Kidney (tissue), 14 donors: ENCODE results near the gene PALLD. TPM values are rescaled to one million over a fixed set of nuclear protein-coding genes. Genes with fewer than 3 reads are reported as not detected.

Source experiments
- DNase-seq, 5 donors: peaks; one replicate each; pipeline ENCODE4 v3.0.0-alpha.2; 2013 to 2020
- FAIRE-seq: peaks from 2 replicates; lab custom pipeline; 2012; peaks lifted over from hg19 to GRCh38; lab: Jason Lieb, UNC
- H3K27ac ChIP-seq, 2 donors: one replicate each; pipeline ENCODE4 v1.7.0; 2013; ENCODE audit warnings: low read depth in 2 of 2, low read length in 2 of 2, inconsistent platforms in 1 of 2
- H3K27me3 ChIP-seq: one replicate; pipeline ENCODE4 v1.7.1; 2013; ENCODE audit warnings: low read length, inconsistent platforms; ENCODE audit not compliant: control insufficient read depth, insufficient read depth
- H3K36me3 ChIP-seq, 3 donors: one replicate each; pipeline versions ENCODE4 v1.7.0 to v1.7.1; 2013; ENCODE audit warnings: low read length in 3 of 3, control low read depth in 1 of 3, inconsistent platforms in 1 of 3; ENCODE audit not compliant: insufficient read depth in 3 of 3, control insufficient read depth in 2 of 3
- H3K4me1 ChIP-seq, 3 donors: one replicate each; pipeline versions ENCODE4 v1.7.0 to v1.7.1; 2013; ENCODE audit warnings: low read length in 3 of 3, inconsistent platforms in 1 of 3, low read depth in 1 of 3; ENCODE audit not compliant: control insufficient read depth in 2 of 3, insufficient read depth in 2 of 3
- H3K4me3 ChIP-seq, 3 donors: one replicate each; pipeline versions ENCODE4 v1.7.0 to v1.8.1; 2013; ENCODE audit warnings: low read length in 3 of 3, control low read depth in 1 of 3, inconsistent platforms in 1 of 3
- H3K9ac ChIP-seq, 3 donors: one replicate each; pipeline versions ENCODE4 v1.7.0 to v1.7.1; 2013; ENCODE audit warnings: low read length in 3 of 3, control low read depth in 1 of 3, inconsistent platforms in 1 of 3
- H3K9me3 ChIP-seq, 3 donors: one replicate each; pipeline versions ENCODE4 v1.7.0 to v1.7.1; 2013; ENCODE audit warnings: low read length in 3 of 3, control low read depth in 1 of 3, inconsistent platforms in 1 of 3; ENCODE audit not compliant: control insufficient read depth in 2 of 3, insufficient read depth in 1 of 3
- intact Hi-C: fragments of 100-400 bp; cut with DNase I; formaldehyde crosslinking; loops from one replicate; pipeline ENCODE4 v1.11.1; 2022
- polyA plus RNA-seq: library from polyadenylated mRNA; stranded (reverse); fragments of 350-450 nt; fragmentation: Illumina TruSeq; extraction: RNeasy Lipid Tissue Mini Kit (QIAGEN cat#74804); gene quantifications from one replicate; pipeline ENCODE4 v1.2.3, GENCODE V29; 2014; ENCODE audit warnings: low read depth, low replicate concordance; ENCODE audit not compliant: insufficient read depth
- total RNA-seq: library from RNA; stranded (reverse); fragmentation: NEBNext Ultra II Directional; extraction: Animal tissue kit (Norgen Biotek cat#: 25700); gene quantifications from one replicate; pipeline ENCODE4 v1.2.1, GENCODE V29; 2021
- TF ChIP-seq, protein P1 (sequence below): IDR thresholded peaks from 3 replicates; pipeline ENCODE4 v1.5.1; 2012; ENCODE audit warnings: mild to moderate bottlenecking, moderate library complexity, borderline replicate concordance; ENCODE audit not compliant: insufficient read depth; ENCODE audit errors: extremely low read depth
- donor health status: control.
- donor health status: control.
- donor health status: control.
- donor health status: control.
- donor health status: control.
- donor health status: DM: yes; HTN: yes; CAD: no.
- donor health status: Normal renal cell carcinoma (clear cell type).

PALLD gene
- total and polyA plus RNA-seq, 2 donors from 2014 or later = 43.4 to 120 TPM

DNA sequence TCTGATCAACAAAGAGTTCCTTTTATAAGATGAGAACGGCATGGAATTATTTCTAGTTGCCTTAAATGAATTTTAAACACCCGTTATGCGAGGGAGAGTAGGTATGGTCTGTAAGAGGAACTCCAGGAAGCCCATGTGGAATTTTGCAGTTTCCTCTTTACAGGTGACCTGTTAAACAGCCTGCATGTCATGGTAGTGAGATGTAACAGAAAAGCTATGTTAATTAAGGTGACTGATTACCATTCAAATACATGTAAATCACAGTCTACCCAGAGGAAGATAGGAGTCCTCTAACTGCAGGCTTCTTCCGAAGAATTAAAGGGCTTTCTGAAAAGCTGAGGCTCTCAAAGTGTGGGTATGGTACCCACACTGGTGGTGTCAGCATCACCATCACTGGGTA, 349.6 kb downstream of the PALLD start:
- Histone ChIP-seq H3K4me1 (peaks cover 5 to 8% (median 5%) of the 10 kb centered on the region in 3 donors), H3K27me3 (no peaks in the 10 kb centered on the region), H3K36me3 (no peaks in the 10 kb centered on the region), H3K4me3 (no peak overlapping the region), H3K9me3 (no peaks in the 10 kb centered on the region), H3K27ac (no peak overlapping the region), H3K9ac (no peak overlapping the region)
- no peak for DNase-seq
- intact Hi-C loops = no loop called here
- TF ChIP-seq, protein P1, sequence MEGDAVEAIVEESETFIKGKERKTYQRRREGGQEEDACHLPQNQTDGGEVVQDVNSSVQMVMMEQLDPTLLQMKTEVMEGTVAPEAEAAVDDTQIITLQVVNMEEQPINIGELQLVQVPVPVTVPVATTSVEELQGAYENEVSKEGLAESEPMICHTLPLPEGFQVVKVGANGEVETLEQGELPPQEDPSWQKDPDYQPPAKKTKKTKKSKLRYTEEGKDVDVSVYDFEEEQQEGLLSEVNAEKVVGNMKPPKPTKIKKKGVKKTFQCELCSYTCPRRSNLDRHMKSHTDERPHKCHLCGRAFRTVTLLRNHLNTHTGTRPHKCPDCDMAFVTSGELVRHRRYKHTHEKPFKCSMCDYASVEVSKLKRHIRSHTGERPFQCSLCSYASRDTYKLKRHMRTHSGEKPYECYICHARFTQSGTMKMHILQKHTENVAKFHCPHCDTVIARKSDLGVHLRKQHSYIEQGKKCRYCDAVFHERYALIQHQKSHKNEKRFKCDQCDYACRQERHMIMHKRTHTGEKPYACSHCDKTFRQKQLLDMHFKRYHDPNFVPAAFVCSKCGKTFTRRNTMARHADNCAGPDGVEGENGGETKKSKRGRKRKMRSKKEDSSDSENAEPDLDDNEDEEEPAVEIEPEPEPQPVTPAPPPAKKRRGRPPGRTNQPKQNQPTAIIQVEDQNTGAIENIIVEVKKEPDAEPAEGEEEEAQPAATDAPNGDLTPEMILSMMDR = no peak
- no peak for FAIRE-seq

DNA sequence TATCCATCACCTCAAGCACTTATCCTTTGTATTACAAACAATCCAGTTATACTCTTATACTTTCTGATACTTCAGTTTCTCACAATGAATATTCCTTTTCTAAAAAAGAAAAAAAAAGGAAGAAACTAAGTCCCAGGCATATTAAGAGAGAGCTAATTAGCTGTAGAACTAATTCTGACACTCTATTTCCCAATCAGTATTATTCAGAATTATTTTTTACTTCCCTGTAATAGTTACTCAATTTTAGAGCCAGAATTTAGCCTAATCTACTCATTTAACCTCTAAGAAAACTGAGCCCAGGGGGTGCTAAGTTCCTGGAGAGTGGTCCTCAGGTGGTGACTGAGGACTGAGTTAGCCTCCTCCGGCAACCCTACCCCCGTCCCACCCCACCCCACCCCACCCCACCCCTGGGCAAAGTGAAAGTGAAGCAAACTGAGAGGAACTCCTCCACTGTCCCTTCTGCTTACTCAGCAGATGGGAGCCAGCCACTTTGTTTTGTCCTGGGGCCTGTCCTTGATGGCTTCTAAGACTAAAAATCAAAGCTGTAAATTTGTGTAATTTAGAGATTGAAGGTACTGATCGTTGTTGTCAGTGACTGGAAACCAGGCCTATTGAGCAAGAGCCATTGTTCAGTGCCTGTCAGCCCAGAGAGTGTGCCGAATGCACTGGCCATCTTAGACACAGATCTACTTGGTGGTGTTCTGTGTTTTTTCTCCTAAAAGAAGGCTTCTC, 351.1 kb downstream of the PALLD start:
- no peak for DNase-seq
- intact Hi-C loops = no loop called here
- peaks cover 5 to 8% (median 5%) of the 10 kb centered on the region in 3 donors for H3K4me1 ChIP-seq
- H3K36me3 ChIP-seq = no peaks in the 10 kb centered on the region
- H3K27me3 ChIP-seq = no peaks in the 10 kb centered on the region
- peak overlapping the region; percentile 18 to 66 for H3K27ac ChIP-seq
- H3K9ac ChIP-seq = no peak overlapping the region
- TF ChIP-seq, protein P1 = no peak
- H3K9me3 ChIP-seq = no peaks in the 10 kb centered on the region
- H3K4me3 ChIP-seq = peak overlapping the region in 1 of 3 donors; percentile 9
- FAIRE-seq = no peak

DNA sequence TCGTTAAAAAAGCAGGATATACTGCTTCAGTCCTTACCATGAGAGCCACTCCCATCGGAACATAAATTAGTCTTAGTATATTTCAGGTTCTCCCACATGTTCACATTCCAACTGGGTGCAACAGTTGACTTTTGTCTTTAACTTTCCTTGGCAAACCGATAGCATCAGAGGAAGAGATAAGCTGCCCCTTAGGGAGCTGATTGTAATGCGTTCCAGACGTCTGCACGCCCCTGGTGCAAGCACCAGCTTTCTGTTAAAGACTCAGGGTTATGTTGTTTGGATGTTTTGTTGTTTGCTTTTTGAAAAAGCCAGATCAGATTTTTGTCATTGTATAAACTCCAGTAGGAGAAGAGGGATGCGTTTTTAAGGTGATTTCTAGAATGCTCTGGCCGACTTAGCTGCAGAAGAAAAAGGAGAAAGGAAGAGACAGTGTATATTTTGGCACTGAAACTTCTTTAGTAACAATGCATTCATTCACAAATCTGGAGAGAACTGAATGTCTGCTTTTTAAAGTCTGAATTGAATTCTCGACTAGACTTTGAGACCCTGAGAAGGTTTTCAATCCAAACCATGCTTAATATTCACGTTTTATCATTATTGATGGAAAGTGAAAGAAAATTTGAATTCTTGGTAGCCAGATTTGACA, 352.3 kb downstream of the PALLD start:
- DNase-seq (peak in 2 of 5 donors; percentile 49 to 54), FAIRE-seq (no peak)
- Histone ChIP-seq H3K27ac (peak overlapping the region in 1 of 2 donors; percentile 66), H3K27me3 (no peaks in the 10 kb centered on the region), H3K9ac (no peak overlapping the region), H3K9me3 (no peaks in the 10 kb centered on the region), H3K4me3 (no peak overlapping the region), H3K36me3 (no peaks in the 10 kb centered on the region), H3K4me1 (peaks cover 5 to 8% (median 6%) of the 10 kb centered on the region in 3 donors)
- TF ChIP-seq, protein P1 = no peak
- intact Hi-C loops = no loop called here
